HG02642 (cell line): ENCODE data around the gene USP17L11.
"Not testable (repeated sequence)": the region's sequence is repeated elsewhere in the genome, so short reads cannot be mapped to it uniquely, and the experiment has no call there.

Source experiments
- ATAC-seq: cut with Tn5 transposase; IDR thresholded peaks from one replicate; pipeline ENCODE4 v1.9.1; 2021; ENCODE audit warnings: mild to moderate bottlenecking; ENCODE audit not compliant: unreplicated experiment, poor library complexity

USP17L11 gene

GRCh38 chr4:9215105-9215504 is at the start of gene USP17L11:
USP17L11 (plus strand) TSS chr4:9215405; CDS start chr4:9215405, 0 bp downstream.
- not testable (repeated sequence) for ATAC-seq

- not testable (repeated sequence) for ATAC-seq
Measured at GRCh38 chr4:9165990-9166389, 49.2 kb upstream of the USP17L11 start.

- ATAC-seq = not testable (repeated sequence)
Measured at GRCh38 chr4:9169791-9170459, 45.3 kb upstream of the USP17L11 start, which contains the start of gene FAM90A26. FAM90A26 (plus strand) TSS chr4:9170409; CDS start chr4:9173173, 2,764 bp downstream.

- not testable (repeated sequence) for ATAC-seq
Measured at GRCh38 chr4:9210357-9210756, 4.8 kb upstream of the USP17L11 start, which contains the start of gene USP17L10. USP17L10 (plus strand) TSS chr4:9210657; CDS start chr4:9210657, 0 bp downstream.

- ATAC-seq = not testable (repeated sequence)
Measured at GRCh38 chr4:9214701-9215100, 504 bp upstream of the USP17L11 start.

- not testable (repeated sequence) for ATAC-seq
Measured at GRCh38 chr4:9219852-9220251, 4.6 kb downstream of the USP17L11 start, which contains the start of gene USP17L12. USP17L12 (plus strand) TSS chr4:9220152; CDS start chr4:9220152, 0 bp downstream.

- not testable (repeated sequence) for ATAC-seq
Measured at GRCh38 chr4:9224596-9224995, 9.4 kb downstream of the USP17L11 start, which contains the start of gene USP17L13. USP17L13 (plus strand) TSS chr4:9224896; CDS start chr4:9224896, 0 bp downstream.

- ATAC-seq = not testable (repeated sequence)
Measured at GRCh38 chr4:9230249-9230648, 15.0 kb downstream of the USP17L11 start.

GRCh38 chr4:9234085-9234484 is 18.9 kb downstream of the USP17L11 start, which contains the start of gene USP17L15:
USP17L15 (plus strand) TSS chr4:9234385; CDS start chr4:9234385, 0 bp downstream.
- not testable (repeated sequence) for ATAC-seq

GRCh38 chr4:9238461-9238860 is 23.3 kb downstream of the USP17L11 start:
- not testable (repeated sequence) for ATAC-seq

- not testable (repeated sequence) for ATAC-seq
Measured at GRCh38 chr4:9243579-9243978, 28.4 kb downstream of the USP17L11 start, which contains the start of gene USP17L17. USP17L17 (plus strand) TSS chr4:9243879; CDS start chr4:9243879, 0 bp downstream.

GRCh38 chr4:9247953-9248680 is 32.9 kb downstream of the USP17L11 start, which contains the start of gene USP17L18:
USP17L18 (plus strand) TSS chr4:9248630; CDS start chr4:9248630, 0 bp downstream.
- not testable (repeated sequence) for ATAC-seq

- ATAC-seq = not testable (repeated sequence)
Measured at GRCh38 chr4:9253078-9253477, 37.9 kb downstream of the USP17L11 start, which contains the start of gene USP17L19. USP17L19 (plus strand) TSS chr4:9253378; CDS start chr4:9253378, 0 bp downstream.

- not testable (repeated sequence) for ATAC-seq
Measured at GRCh38 chr4:9257824-9258223, 42.6 kb downstream of the USP17L11 start, which contains the start of gene USP17L20. USP17L20 (plus strand) TSS chr4:9258124; CDS start chr4:9258124, 0 bp downstream.

GRCh38 chr4:9262572-9262971 is 47.4 kb downstream of the USP17L11 start, which contains the start of gene USP17L21:
USP17L21 (plus strand) TSS chr4:9262872; CDS start chr4:9262872, 0 bp downstream.
- ATAC-seq = not testable (repeated sequence)
